ENCODE results near the gene DTL. TPM values are rescaled to one million over a fixed set of nuclear protein-coding genes. Genes with fewer than 3 reads are reported as not detected.

DTL gene
- total RNA-seq, 1 donor from 2014 or later = 7.4 TPM

DNA sequence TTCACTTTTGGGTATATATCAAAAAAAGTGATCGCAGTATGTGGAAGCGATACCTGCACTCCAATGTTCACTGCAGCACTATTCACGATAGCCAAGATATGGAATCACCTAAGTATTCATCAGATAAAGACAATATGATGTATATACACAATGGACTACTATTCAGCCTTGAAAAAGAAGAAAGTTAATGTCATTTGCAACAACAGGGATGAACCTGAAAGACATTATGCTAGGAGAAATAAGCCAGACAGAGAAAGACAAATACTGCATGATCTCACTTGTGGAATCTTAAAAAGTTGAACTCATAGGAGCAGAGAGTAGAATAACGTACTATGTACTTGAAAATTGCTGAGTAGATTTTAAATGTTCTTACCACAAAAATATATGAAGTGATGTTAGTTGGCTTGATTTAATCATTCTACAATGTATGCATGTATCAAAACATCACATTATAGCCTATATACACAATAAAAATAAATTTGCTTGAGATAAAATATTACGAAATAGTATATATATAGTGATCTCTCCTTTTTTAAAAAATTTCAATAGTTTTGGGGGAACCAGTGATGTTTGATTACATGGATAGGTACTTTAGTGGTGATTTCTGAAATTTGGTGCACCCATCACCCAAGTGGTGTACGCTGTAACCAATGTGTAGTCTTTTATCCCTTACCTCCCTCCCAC, 56.0 kb downstream of the DTL start:
- Mint-ChIP-seq H3K27me3 (ENCODE audit: unreplicated experiment) (no peaks in the 10 kb centered on the region), H3K4me1 (ENCODE audit: low read depth, unreplicated experiment) (peaks cover 5% of the 10 kb centered on the region), H3K36me3 (ENCODE audit: unreplicated experiment) (peaks cover 25% of the 10 kb centered on the region), H3K27ac (ENCODE audit: unreplicated experiment) (no peak overlapping the region), H3K9me3 (ENCODE audit: unreplicated experiment) (no peaks in the 10 kb centered on the region), H3K4me3 (ENCODE audit: unreplicated experiment) (no peak overlapping the region)
- no peak for DNase-seq
- TF ChIP-seq, protein P1, sequence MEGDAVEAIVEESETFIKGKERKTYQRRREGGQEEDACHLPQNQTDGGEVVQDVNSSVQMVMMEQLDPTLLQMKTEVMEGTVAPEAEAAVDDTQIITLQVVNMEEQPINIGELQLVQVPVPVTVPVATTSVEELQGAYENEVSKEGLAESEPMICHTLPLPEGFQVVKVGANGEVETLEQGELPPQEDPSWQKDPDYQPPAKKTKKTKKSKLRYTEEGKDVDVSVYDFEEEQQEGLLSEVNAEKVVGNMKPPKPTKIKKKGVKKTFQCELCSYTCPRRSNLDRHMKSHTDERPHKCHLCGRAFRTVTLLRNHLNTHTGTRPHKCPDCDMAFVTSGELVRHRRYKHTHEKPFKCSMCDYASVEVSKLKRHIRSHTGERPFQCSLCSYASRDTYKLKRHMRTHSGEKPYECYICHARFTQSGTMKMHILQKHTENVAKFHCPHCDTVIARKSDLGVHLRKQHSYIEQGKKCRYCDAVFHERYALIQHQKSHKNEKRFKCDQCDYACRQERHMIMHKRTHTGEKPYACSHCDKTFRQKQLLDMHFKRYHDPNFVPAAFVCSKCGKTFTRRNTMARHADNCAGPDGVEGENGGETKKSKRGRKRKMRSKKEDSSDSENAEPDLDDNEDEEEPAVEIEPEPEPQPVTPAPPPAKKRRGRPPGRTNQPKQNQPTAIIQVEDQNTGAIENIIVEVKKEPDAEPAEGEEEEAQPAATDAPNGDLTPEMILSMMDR (IDR thresholded peaks at IDR 0.05; ENCODE audit: partially characterized antibody, unreplicated experiment) = no peak

DNA sequence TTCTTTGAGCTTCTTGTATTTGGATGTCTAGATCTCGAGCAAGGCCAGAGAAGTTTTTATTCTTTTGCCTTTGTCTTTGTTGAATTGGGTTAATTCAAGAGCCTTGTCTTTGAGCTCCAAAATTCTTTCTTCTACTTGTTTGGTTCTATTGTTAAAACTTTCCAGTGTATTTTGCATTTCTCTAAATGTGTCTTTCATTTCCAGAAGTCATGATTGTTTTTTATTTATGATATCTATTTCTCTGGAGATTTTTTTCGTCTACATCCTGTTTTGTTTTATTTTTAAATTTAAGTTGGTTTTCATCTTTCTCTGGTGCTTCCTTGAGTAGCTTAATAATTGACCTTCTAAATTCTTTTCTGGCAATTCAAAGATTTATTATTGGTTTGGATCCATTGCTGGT, 61.8 kb downstream of the DTL start:
- no peak for DNase-seq
- H3K4me3 Mint-ChIP-seq (ENCODE audit: unreplicated experiment) = no peak overlapping the region
- no peaks in the 10 kb centered on the region for H3K4me1 Mint-ChIP-seq (ENCODE audit: low read depth, unreplicated experiment)
- no peaks in the 10 kb centered on the region for H3K27me3 Mint-ChIP-seq (ENCODE audit: unreplicated experiment)
- TF ChIP-seq, protein P1 (IDR thresholded peaks at IDR 0.05; ENCODE audit: partially characterized antibody, unreplicated experiment) = no peak
- H3K9me3 Mint-ChIP-seq (ENCODE audit: unreplicated experiment) = peaks cover 4% of the 10 kb centered on the region
- H3K27ac Mint-ChIP-seq (ENCODE audit: unreplicated experiment) = no peak overlapping the region
- H3K36me3 Mint-ChIP-seq (ENCODE audit: unreplicated experiment) = peaks cover 40% of the 10 kb centered on the region

DNA sequence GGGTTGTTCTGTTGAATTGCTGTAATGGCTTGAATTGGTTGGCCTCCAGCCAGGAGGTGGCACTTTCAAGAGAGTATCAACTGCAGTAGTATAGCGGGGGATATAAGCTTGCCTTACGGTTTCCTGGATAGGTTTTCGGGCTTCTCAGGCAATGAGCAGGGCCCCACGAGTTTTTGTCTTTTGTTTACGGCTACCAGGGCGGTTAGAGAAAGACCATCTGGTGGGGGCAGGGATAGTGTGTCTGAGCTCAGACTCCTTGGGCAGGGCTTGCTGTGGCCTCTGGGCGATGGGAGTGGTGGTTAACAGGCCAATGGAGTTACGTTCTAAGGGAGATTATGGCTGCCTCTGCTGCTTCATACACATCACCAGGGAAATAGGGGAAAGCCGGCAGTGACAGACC, 62.8 kb downstream of the DTL start:
- Mint-ChIP-seq H3K9me3 (ENCODE audit: unreplicated experiment) (peaks cover 4% of the 10 kb centered on the region), H3K4me1 (ENCODE audit: low read depth, unreplicated experiment) (no peaks in the 10 kb centered on the region), H3K36me3 (ENCODE audit: unreplicated experiment) (peaks cover 36% of the 10 kb centered on the region), H3K27me3 (ENCODE audit: unreplicated experiment) (no peaks in the 10 kb centered on the region), H3K27ac (ENCODE audit: unreplicated experiment) (no peak overlapping the region), H3K4me3 (ENCODE audit: unreplicated experiment) (no peak overlapping the region)
- no peak for DNase-seq
- TF ChIP-seq, protein P1 (IDR thresholded peaks at IDR 0.05; ENCODE audit: partially characterized antibody, unreplicated experiment) = no peak

- H3K36me3 Mint-ChIP-seq (ENCODE audit: unreplicated experiment) = peaks cover 34% of the 10 kb centered on the region
- no peaks in the 10 kb centered on the region for H3K27me3 Mint-ChIP-seq (ENCODE audit: unreplicated experiment)
- no peak overlapping the region for H3K4me3 Mint-ChIP-seq (ENCODE audit: unreplicated experiment)
- peaks cover 4% of the 10 kb centered on the region for H3K9me3 Mint-ChIP-seq (ENCODE audit: unreplicated experiment)
- TF ChIP-seq, protein P1 (IDR thresholded peaks at IDR 0.05; ENCODE audit: partially characterized antibody, unreplicated experiment) = no peak
- H3K4me1 Mint-ChIP-seq (ENCODE audit: low read depth, unreplicated experiment) = no peaks in the 10 kb centered on the region
- no peak overlapping the region for H3K27ac Mint-ChIP-seq (ENCODE audit: unreplicated experiment)
- DNase-seq = no peak
These were observed 63.2 kb downstream of the DTL start for GRCh38 chr1:212098771-212099170.

GRCh38 chr1:212101251-212101650, 65.7 kb downstream of the DTL start:
- Mint-ChIP-seq H3K4me1 (ENCODE audit: low read depth, unreplicated experiment) (peaks cover 2% of the 10 kb centered on the region), H3K27ac (ENCODE audit: unreplicated experiment) (no peak overlapping the region), H3K9me3 (ENCODE audit: unreplicated experiment) (peaks cover 4% of the 10 kb centered on the region), H3K27me3 (ENCODE audit: unreplicated experiment) (no peaks in the 10 kb centered on the region), H3K4me3 (ENCODE audit: unreplicated experiment) (no peak overlapping the region), H3K36me3 (ENCODE audit: unreplicated experiment) (peaks cover 19% of the 10 kb centered on the region)
- DNase-seq = no peak
- TF ChIP-seq, protein P1 (IDR thresholded peaks at IDR 0.05; ENCODE audit: partially characterized antibody, unreplicated experiment) = no peak

Measured in glutamatergic neuron (in vitro differentiated cells).